Urinary bladder (tissue), 4 donors: Measurements from ENCODE around the gene SLC22A1. TPM values are rescaled to one million over a fixed set of nuclear protein-coding genes. Genes with fewer than 3 reads are reported as not detected.
"Not testable (repeated sequence)": the region's sequence is repeated elsewhere in the genome, so short reads cannot be mapped to it uniquely, and the experiment has no call there.

ENCODE experiments used
- DNase-seq: peaks from one replicate; pipeline ENCODE4 v3.0.0-alpha.2; 2015; ENCODE audit errors: extremely low spot score
- H3K27ac ChIP-seq: one replicate; pipeline ENCODE4 v1.5.1; 2013; ENCODE audit warnings: low read depth, mild to moderate bottlenecking, moderate library complexity
- H3K36me3 ChIP-seq: one replicate; pipeline ENCODE4 v1.6.1; 2013; ENCODE audit warnings: mild to moderate bottlenecking, moderate library complexity; ENCODE audit not compliant: insufficient read depth
- H3K4me1 ChIP-seq: one replicate; pipeline ENCODE4 v1.6.1; 2013; ENCODE audit warnings: mild to moderate bottlenecking, moderate library complexity; ENCODE audit not compliant: insufficient read depth
- H3K4me3 ChIP-seq: one replicate; pipeline ENCODE4 v1.5.1; 2013; ENCODE audit warnings: low read depth, low read length
- whole genome bisulfite sequencing: extraction: QIAGEN DNeasy Blood & Tissue Kit; methylation state at CpG from one replicate; pipeline ENCODE4 v1.1.7; 2013; 5-methylcytosine and 5-hydroxymethylcytosine counted together
- polyA plus RNA-seq: library from polyadenylated mRNA; stranded (reverse); fragments of 200-250 nt; gene quantifications from one replicate; pipeline ENCODE4 v1.2.3, GENCODE V29; 2013
- total RNA-seq: library from RNA; depleted of rRNA; stranded (reverse); fragments of >200 nt; gene quantifications from one replicate; pipeline ENCODE4 v1.2.3, GENCODE V29; 2014
- donor health status: healthy with polysubstance abuse.
- donor health status: healthy.

The SLC22A1 gene
- total and polyA plus RNA-seq, 2 donors: 0.44 to 0.53 TPM

- no peak for DNase-seq
- no peaks in the 10 kb centered on the region for H3K4me1 ChIP-seq
- H3K4me3 ChIP-seq: no peak overlapping the region
- H3K36me3 ChIP-seq: no peaks in the 10 kb centered on the region
- H3K27ac ChIP-seq: no peak overlapping the region
- 70% methylated on average over 12 of the region's 12 CpGs for WGBS
Observed at GRCh38 chr6:160132776-160133338, 11.2 kb downstream of the SLC22A1 start.

GRCh38 chr6:160133441-160134336 lies 12.1 kb downstream of the SLC22A1 start:
- H3K27ac ChIP-seq: no peak overlapping the region
- no peaks in the 10 kb centered on the region for H3K36me3 ChIP-seq
- H3K4me3 ChIP-seq: no peak overlapping the region
- H3K4me1 ChIP-seq: no peaks in the 10 kb centered on the region
- WGBS: 93% methylated on average over 47 of the region's 47 CpGs
- DNase-seq: no peak

- DNase-seq, H3K4me1 ChIP-seq, H3K27ac ChIP-seq, H3K36me3 ChIP-seq, H3K4me3 ChIP-seq: not testable (repeated sequence)
- 93% methylated on average over 20 of the region's 20 CpGs for WGBS
Observed at GRCh38 chr6:160134337-160134751, 12.7 kb downstream of the SLC22A1 start.

- Histone ChIP-seq H3K4me3 (no peak overlapping the region), H3K27ac (no peak overlapping the region), H3K4me1 (no peaks in the 10 kb centered on the region), H3K36me3 (no peaks in the 10 kb centered on the region)
- 86% methylated on average over 6 of the region's 6 CpGs for WGBS
- DNase-seq: no peak
Observed at GRCh38 chr6:160134779-160135547, 13.3 kb downstream of the SLC22A1 start.

GRCh38 chr6:160135907-160136655 lies 14.5 kb downstream of the SLC22A1 start:
- no peak overlapping the region for H3K27ac ChIP-seq
- no peaks in the 10 kb centered on the region for H3K36me3 ChIP-seq
- H3K4me1 ChIP-seq: no peaks in the 10 kb centered on the region
- 74% methylated on average over 21 of the region's 21 CpGs for WGBS
- DNase-seq: no peak
- H3K4me3 ChIP-seq: no peak overlapping the region

GRCh38 chr6:160137130-160137988 lies 15.7 kb downstream of the SLC22A1 start:
- WGBS: 78% methylated on average over 12 of the region's 12 CpGs
- Histone ChIP-seq H3K4me1 (no peaks in the 10 kb centered on the region), H3K36me3 (no peaks in the 10 kb centered on the region), H3K27ac (no peak overlapping the region), H3K4me3 (no peak overlapping the region)
- DNase-seq: no peak

GRCh38 chr6:160137989-160138835 lies 16.6 kb downstream of the SLC22A1 start:
- no peak overlapping the region for H3K4me3 ChIP-seq
- H3K27ac ChIP-seq: no peak overlapping the region
- no peaks in the 10 kb centered on the region for H3K4me1 ChIP-seq
- no peak for DNase-seq
- WGBS: 51% methylated on average over 8 of the region's 8 CpGs
- no peaks in the 10 kb centered on the region for H3K36me3 ChIP-seq

GRCh38 chr6:160138839-160139419 lies 17.3 kb downstream of the SLC22A1 start:
- no peaks in the 10 kb centered on the region for H3K4me1 ChIP-seq
- no peak overlapping the region for H3K4me3 ChIP-seq
- H3K27ac ChIP-seq: no peak overlapping the region
- no peaks in the 10 kb centered on the region for H3K36me3 ChIP-seq
- WGBS: 80% methylated on average over 13 of the region's 13 CpGs
- no peak for DNase-seq

GRCh38 chr6:160139420-160139851 lies 17.8 kb downstream of the SLC22A1 start:
- H3K4me1 ChIP-seq: no peaks in the 10 kb centered on the region
- no peak overlapping the region for H3K4me3 ChIP-seq
- no peak overlapping the region for H3K27ac ChIP-seq
- WGBS: 72% methylated on average over 12 of the region's 12 CpGs
- no peaks in the 10 kb centered on the region for H3K36me3 ChIP-seq
- DNase-seq: no peak

- H3K4me1 ChIP-seq, DNase-seq, H3K36me3 ChIP-seq, H3K4me3 ChIP-seq, H3K27ac ChIP-seq: not testable (repeated sequence)
- 79% methylated on average over 3 of the region's 3 CpGs for WGBS
Observed at GRCh38 chr6:160140493-160140892, 18.9 kb downstream of the SLC22A1 start.

- H3K4me3 ChIP-seq: no peak overlapping the region
- WGBS: 22% methylated on average over 5 of the region's 5 CpGs
- no peaks in the 10 kb centered on the region for H3K4me1 ChIP-seq
- peak overlapping the region; percentile 38 for H3K27ac ChIP-seq
- H3K36me3 ChIP-seq: no peaks in the 10 kb centered on the region
- DNase-seq: peak; percentile 42
Observed at GRCh38 chr6:160141001-160141726, 19.5 kb downstream of the SLC22A1 start.
